Measurements from ENCODE around the gene FILIP1L. TPM values are rescaled to one million over a fixed set of nuclear protein-coding genes. Genes with fewer than 3 reads are reported as not detected.

The FILIP1L gene
- polyA plus RNA-seq, 1 donor (not counting 4 experiments of a cell fraction or from before 2014, with no cell fraction given), result 14.7 TPM

DNA sequence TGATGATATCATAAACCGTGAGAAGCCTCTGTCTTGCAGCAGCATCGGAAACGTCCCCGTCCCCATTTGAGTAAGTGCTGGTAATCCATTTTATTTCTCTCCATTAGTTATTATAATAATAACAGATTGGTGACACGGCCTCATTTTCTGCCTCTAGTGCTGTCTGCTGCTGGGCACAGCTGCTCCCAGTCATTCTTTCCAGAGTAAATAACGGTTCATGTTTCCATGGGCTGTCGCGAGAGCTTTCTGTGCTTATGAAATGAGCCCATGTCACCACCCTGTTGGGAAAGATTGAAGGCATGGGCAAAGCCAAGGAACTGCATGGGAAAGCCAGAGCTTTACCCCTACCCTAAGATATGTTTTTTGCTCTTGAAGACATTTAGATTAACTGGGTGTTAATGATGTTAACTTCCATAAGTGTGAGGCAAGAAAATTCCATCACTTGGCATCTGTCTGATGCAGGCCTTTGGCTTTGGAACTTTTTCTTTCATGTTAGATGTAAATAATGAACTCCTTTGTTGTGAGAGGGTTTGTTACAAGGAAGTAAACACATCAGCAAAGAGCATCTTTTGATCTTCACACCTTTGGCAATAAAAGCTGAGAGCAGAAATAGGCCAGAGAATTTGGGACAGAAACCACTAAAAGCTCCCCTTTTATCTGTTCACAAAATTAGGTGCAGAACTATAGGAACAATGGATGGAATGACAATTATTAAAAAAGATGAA, 141.8 kb downstream of the FILIP1L start:
- TF ChIP-seq CTCF (optimal IDR thresholded peaks at IDR 0.05 in 1 of 3, IDR thresholded peaks at IDR 0.05 in 1 of 3, conservative IDR thresholded peaks at IDR 0.05 in 1 of 3; ENCODE audit: extremely low read depth in 1 of 3, insufficient read depth in 2 of 3, low read length in 3 of 3) (no peak), EZH2 (IDR thresholded peaks at IDR 0.05; ENCODE audit: low read length) (no peak)
- H3K36me3 ChIP-seq (ENCODE audit: control insufficient read depth in 2 of 2, extremely low read depth in 1 of 2, insufficient read depth in 2 of 2, low read length in 2 of 2), result no peaks in the 10 kb centered on the region
- no peaks in the 10 kb centered on the region for H4K20me1 ChIP-seq (ENCODE audit: control insufficient read depth, extremely low read depth, insufficient read depth, low read length)
- dilution Hi-C loops (cut with MboI; ENCODE audit: extremely low pct_ligation_motif_present, low sequenced_read_pairs), result no loop called here
- H2AFZ ChIP-seq (ENCODE audit: control insufficient read depth, low read length), result no peak overlapping the region
- no peak overlapping the region for H3K4me3 ChIP-seq (ENCODE audit: control insufficient read depth in 2 of 3, extremely low read depth in 1 of 3, insufficient read depth in 2 of 3, low read depth in 1 of 3, low read length in 3 of 3)
- no peaks in the 10 kb centered on the region for H3K79me2 ChIP-seq (ENCODE audit: control insufficient read depth, insufficient read depth, low read length)
- no peak overlapping the region for H3K27ac ChIP-seq (ENCODE audit: control insufficient read depth, insufficient read depth, low read length)
- no peak overlapping the region for H3K4me2 ChIP-seq (ENCODE audit: control insufficient read depth, extremely low read depth, insufficient read depth, low read depth, low read length)
- no peak for FAIRE-seq
- H3K9me1 ChIP-seq (ENCODE audit: control insufficient read depth, extremely low read depth, insufficient read depth, low read length), result no peaks in the 10 kb centered on the region
- H3K9me3 ChIP-seq (ENCODE audit: control insufficient read depth, low read depth, low read length), result no peaks in the 10 kb centered on the region
- DNase-seq (ENCODE audit: low read depth, low spot score), result no peak
- no peak overlapping the region for H3K9ac ChIP-seq (ENCODE audit: control insufficient read depth, extremely low read depth, insufficient read depth, low read length)
- H3K4me1 ChIP-seq (ENCODE audit: control insufficient read depth, extremely low read depth, insufficient read depth, low read length), result peaks cover 21% of the 10 kb centered on the region
- no peaks in the 10 kb centered on the region for H3K27me3 ChIP-seq (ENCODE audit: control insufficient read depth, extremely low read depth, insufficient read depth, low read length)

DNA sequence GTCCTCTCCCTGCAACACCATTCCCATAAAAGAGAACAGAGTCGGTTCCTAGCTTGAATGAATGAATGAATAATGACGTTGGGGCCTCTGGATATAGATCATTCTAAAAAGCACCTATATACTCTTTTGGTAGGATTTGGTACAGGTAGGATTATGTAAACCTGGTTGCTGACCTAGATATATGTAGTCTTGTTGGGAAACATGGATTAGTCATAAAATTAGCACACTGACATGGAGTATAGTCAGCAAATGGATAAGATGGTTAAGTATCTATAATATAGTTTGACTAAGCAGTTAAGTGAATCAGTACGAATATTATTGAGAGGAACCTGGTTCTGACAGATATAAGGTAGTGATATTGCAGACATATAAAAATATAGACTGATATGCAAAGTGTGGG, 142.5 kb downstream of the FILIP1L start:
- no peak overlapping the region for H3K27ac ChIP-seq (ENCODE audit: control insufficient read depth, insufficient read depth, low read length)
- no peaks in the 10 kb centered on the region for H4K20me1 ChIP-seq (ENCODE audit: control insufficient read depth, extremely low read depth, insufficient read depth, low read length)
- H3K36me3 ChIP-seq (ENCODE audit: control insufficient read depth in 2 of 2, extremely low read depth in 1 of 2, insufficient read depth in 2 of 2, low read length in 2 of 2), result no peaks in the 10 kb centered on the region
- no peaks in the 10 kb centered on the region for H3K79me2 ChIP-seq (ENCODE audit: control insufficient read depth, insufficient read depth, low read length)
- H3K9me1 ChIP-seq (ENCODE audit: control insufficient read depth, extremely low read depth, insufficient read depth, low read length), result no peaks in the 10 kb centered on the region
- no peak overlapping the region for H3K4me2 ChIP-seq (ENCODE audit: control insufficient read depth, extremely low read depth, insufficient read depth, low read depth, low read length)
- no peak overlapping the region for H3K4me3 ChIP-seq (ENCODE audit: control insufficient read depth in 2 of 3, extremely low read depth in 1 of 3, insufficient read depth in 2 of 3, low read depth in 1 of 3, low read length in 3 of 3)
- H3K27me3 ChIP-seq (ENCODE audit: control insufficient read depth, extremely low read depth, insufficient read depth, low read length), result no peaks in the 10 kb centered on the region
- H3K9ac ChIP-seq (ENCODE audit: control insufficient read depth, extremely low read depth, insufficient read depth, low read length), result no peak overlapping the region
- dilution Hi-C loops (cut with MboI; ENCODE audit: extremely low pct_ligation_motif_present, low sequenced_read_pairs), result no loop called here
- peaks cover 28% of the 10 kb centered on the region for H3K4me1 ChIP-seq (ENCODE audit: control insufficient read depth, extremely low read depth, insufficient read depth, low read length)
- FAIRE-seq (no peak), DNase-seq (ENCODE audit: low read depth, low spot score) (no peak)
- TF ChIP-seq EZH2 (IDR thresholded peaks at IDR 0.05; ENCODE audit: low read length) (no peak), CTCF (optimal IDR thresholded peaks at IDR 0.05 in 1 of 3, IDR thresholded peaks at IDR 0.05 in 1 of 3, conservative IDR thresholded peaks at IDR 0.05 in 1 of 3; ENCODE audit: extremely low read depth in 1 of 3, insufficient read depth in 2 of 3, low read length in 3 of 3) (no peak)
- no peaks in the 10 kb centered on the region for H3K9me3 ChIP-seq (ENCODE audit: control insufficient read depth, low read depth, low read length)
- no peak overlapping the region for H2AFZ ChIP-seq (ENCODE audit: control insufficient read depth, low read length)

Measured in keratinocyte (primary cell).